Neutrophil (primary cell): ENCODE measurements around the gene SLC52A3.
"Not testable (repeated sequence)": the region's sequence is repeated elsewhere in the genome, so short reads cannot be mapped to it uniquely, and the experiment has no call there.

Experiments used
- H3K27ac ChIP-seq: fragments of 200-600 bp; sonication (generic); 2 replicates; pipeline ENCODE4 v1.5.1; 2016; ENCODE audit warnings: mild to moderate bottlenecking, moderate library complexity
- H3K27me3 ChIP-seq: fragments of 200-600 bp; sonication (generic); 2 replicates; pipeline ENCODE4 v1.6.0; 2016; ENCODE audit warnings: mild to moderate bottlenecking
- H3K36me3 ChIP-seq: fragments of 200-600 bp; sonication (generic); 2 replicates; pipeline ENCODE4 v1.5.1; 2017
- H3K4me1 ChIP-seq, 2 experiments: fragments of 200-600 bp in 1 of 2; sonication (generic) in 1 of 2; 1 replicate in 1 of 2; 2 replicates in 1 of 2; pipeline versions ENCODE4 v1.5.1 to v1.6.1; 2013 to 2016; ENCODE audit warnings: low read depth in 1 of 2, low read length in 1 of 2, mild to moderate bottlenecking in 1 of 2, moderate library complexity in 1 of 2; ENCODE audit not compliant: control insufficient read depth in 1 of 2, insufficient read depth in 1 of 2
- H3K4me3 ChIP-seq, 2 experiments: fragments of 200-600 bp in 1 of 2; sonication (generic) in 1 of 2; 1 replicate in 1 of 2; 2 replicates in 1 of 2; pipeline ENCODE4 v1.5.1; 2013 to 2016; ENCODE audit warnings: low read depth in 1 of 2, low read length in 1 of 2, mild to moderate bottlenecking in 1 of 2, moderate library complexity in 1 of 2
- H3K9me3 ChIP-seq: fragments of 200-600 bp; sonication (generic); 2 replicates; pipeline ENCODE4 v1.5.1; 2016
- CTCF ChIP-seq: fragments of 200-600 bp; sonication (generic); IDR thresholded peaks from 2 replicates; pipeline ENCODE4 v1.5.1; 2016; ENCODE audit warnings: antibody characterized with exemption

Gene SLC52A3

DNA sequence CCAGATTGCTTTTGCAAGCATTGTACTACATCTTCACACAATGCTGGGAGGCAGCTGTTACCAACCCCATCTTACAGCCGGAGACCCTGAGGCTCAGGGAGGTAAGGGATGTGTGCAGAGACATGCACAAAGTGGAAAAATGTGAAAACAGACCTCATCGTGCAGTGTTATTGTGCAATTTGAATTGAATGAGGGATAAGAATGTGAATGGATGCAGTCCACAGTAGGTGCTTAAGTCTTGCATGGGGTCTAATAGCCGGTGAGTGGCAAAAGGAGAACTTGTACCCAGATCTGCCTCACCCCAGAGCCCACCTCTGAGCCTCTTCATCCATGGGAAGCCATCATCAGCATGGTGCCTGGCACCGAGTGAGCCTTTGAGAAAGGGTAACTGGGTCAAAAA lies 42.1 kb downstream of the SLC52A3 start:
- Histone ChIP-seq H3K36me3 (no peaks in the 10 kb centered on the region), H3K9me3 (no peaks in the 10 kb centered on the region), H3K27me3 (peaks cover 79% of the 10 kb centered on the region), H3K4me3 (no peak overlapping the region), H3K27ac (no peak overlapping the region), H3K4me1 (peaks cover 0 to 4% of the 10 kb centered on the region in 2 experiments)
- TF ChIP-seq CTCF, result no peak

DNA sequence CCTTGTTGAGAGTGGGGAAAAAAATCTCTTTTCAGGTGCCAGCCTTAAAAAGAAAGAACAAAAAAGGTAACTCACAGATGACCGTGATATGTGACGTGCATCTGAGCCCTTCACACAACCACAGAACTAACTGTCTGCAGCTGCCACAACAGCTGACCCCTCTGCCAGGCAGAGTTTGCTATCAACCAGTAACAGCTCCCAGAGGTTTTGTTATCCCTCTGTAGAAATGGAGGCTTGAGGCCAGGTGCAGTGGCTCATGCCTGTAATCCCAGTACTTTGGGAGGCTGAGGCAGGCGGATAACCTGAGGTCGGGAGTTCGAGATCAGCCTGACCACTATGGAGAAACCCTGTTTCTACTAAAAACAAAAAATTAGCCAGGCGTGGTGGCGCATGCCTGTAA lies 42.8 kb downstream of the SLC52A3 start:
- peaks cover 73% of the 10 kb centered on the region for H3K27me3 ChIP-seq
- H3K4me1 ChIP-seq, result peaks cover 0 to 4% of the 10 kb centered on the region in 2 experiments
- TF ChIP-seq CTCF, result no peak
- no peak overlapping the region for H3K4me3 ChIP-seq
- no peaks in the 10 kb centered on the region for H3K36me3 ChIP-seq
- no peak overlapping the region for H3K27ac ChIP-seq
- H3K9me3 ChIP-seq, result no peaks in the 10 kb centered on the region

DNA sequence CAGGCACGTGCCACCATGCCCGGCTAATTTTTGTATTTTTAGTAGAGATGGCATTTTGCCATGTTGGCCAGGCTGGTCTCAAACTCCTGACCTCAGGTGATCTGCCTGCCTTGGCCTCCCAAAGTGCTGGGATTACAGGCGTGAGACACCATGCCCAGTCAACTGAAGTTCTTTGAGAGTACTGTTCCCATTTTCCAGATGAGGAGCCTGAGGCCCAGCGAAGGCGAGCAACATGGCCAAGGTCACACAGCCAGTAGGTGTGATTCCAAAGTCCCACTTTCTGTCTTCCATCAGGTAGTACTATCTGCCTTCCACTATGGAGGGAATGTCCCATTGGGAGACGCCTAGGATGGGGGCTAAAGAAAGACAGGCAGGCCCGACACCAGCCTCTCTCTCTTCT lies 43.5 kb downstream of the SLC52A3 start:
- H3K27ac ChIP-seq, H3K4me1 ChIP-seq, H3K9me3 ChIP-seq, H3K4me3 ChIP-seq, H3K36me3 ChIP-seq: not testable (repeated sequence)
- H3K27me3 ChIP-seq, result peaks cover 66% of the 10 kb centered on the region

DNA sequence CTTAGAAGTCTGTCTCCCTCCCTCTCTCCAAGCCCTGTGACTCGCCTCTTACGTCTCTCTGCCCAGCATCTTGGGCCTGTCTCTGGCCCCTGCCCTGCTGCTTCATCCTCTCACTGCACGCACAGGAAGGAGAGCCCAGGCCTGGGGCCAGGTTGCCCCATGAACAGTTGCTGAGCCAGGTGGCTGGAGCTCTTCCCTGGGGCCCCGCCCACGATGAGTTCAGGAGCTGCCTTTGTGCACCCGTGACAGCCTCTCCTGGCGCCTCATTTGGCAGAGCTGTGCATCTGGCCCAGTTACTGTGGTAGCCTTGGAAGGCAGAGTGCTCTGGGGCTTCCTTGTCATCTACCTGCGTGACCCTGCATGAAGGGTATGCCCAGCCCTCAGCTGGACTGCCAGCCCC lies 44.5 kb downstream of the SLC52A3 start:
- H3K27me3 ChIP-seq, result peaks cover 56% of the 10 kb centered on the region

DNA sequence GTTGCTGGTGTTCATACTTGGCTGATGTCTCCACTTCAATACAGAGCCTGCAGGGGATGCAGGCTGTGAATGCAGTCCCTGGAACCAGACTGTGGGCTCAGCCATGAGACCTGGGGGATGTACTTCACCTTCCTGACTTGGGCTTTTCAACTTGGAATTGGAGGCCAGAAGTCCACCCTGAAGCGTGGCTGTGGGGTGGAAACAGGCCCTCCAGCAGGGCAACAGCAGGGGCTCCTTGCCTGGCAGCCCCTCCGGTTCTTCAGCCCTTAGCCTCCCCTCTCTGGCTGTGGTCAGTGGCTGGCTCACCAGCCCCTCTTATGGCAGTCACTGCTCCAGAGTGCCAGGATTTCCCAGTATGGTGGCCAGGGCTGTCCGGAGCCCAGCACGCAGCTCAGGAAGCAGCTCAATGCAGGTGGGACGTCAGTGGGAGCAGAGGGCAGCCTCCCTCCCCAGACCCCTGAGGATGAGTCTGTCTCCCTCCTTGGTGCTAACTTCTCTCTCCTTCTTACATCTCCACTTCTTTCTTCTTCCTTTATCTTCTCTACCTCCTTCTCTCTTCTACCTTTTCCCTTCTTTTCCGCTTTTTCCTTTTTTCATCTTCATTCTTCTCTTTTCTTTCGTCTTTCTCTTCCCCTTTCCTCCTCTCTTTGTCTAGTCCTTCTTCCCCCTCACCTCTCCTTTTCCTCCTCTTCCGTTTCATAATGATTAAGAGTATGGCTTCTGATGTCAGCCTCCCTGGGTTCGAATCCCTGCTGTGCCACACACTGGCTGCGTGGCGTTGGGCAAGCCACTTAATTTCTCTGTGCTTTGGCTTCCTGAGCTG lies 45.3 kb downstream of the SLC52A3 start:
- no peaks in the 10 kb centered on the region for H3K36me3 ChIP-seq
- no peaks in the 10 kb centered on the region for H3K9me3 ChIP-seq
- H3K27ac ChIP-seq, result no peak overlapping the region
- H3K4me3 ChIP-seq, result no peak overlapping the region
- no peak for TF ChIP-seq CTCF
- peaks cover 0 to 3% of the 10 kb centered on the region in 2 experiments for H3K4me1 ChIP-seq
- peaks cover 49% of the 10 kb centered on the region for H3K27me3 ChIP-seq

More for the DNA sequence above, 44.5 kb downstream of the SLC52A3 start:
- peaks cover 0 to 4% of the 10 kb centered on the region in 2 experiments for H3K4me1 ChIP-seq
- no peak for TF ChIP-seq CTCF
- H3K9me3 ChIP-seq, result no peaks in the 10 kb centered on the region
- no peak overlapping the region for H3K27ac ChIP-seq
- no peak overlapping the region for H3K4me3 ChIP-seq
- no peaks in the 10 kb centered on the region for H3K36me3 ChIP-seq

DNA sequence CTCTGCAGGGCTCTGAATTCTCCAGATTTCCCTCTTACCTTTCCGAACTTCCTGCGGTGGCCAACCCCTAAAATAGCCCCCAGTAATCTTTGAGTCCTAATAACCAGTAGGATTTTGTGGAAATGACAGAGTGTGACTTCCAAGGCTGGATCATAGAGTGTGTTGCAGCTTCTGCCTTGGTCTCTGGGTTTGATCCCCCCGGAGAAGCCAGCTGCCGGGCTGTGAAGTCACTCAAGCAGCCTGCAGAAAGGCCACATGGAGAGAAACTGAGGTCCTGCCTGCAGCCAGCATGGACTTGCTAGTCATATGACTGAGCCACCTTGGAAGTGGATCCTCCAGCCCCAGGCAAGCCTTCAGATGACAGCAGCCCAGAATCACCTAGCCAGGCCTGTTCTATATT lies 46.4 kb downstream of the SLC52A3 start:
- no peaks in the 10 kb centered on the region for H3K9me3 ChIP-seq
- no peaks in the 10 kb centered on the region for H3K4me1 ChIP-seq
- no peak overlapping the region for H3K27ac ChIP-seq
- H3K36me3 ChIP-seq, result no peaks in the 10 kb centered on the region
- no peak for TF ChIP-seq CTCF
- no peak overlapping the region for H3K4me3 ChIP-seq
- peaks cover 37% of the 10 kb centered on the region for H3K27me3 ChIP-seq
